HepG2 (cell line): ENCODE measurements around the gene ZNF780B. TPM values are rescaled to one million over a fixed set of nuclear protein-coding genes. Genes with fewer than 3 reads are reported as not detected.

Source experiments
- ATAC-seq: fragments of 200-7000 bp; cut with Tn5 transposase; 3 replicates; pipeline ENCODE4 v1.9.1; 2020; ENCODE audit warnings: mild to moderate bottlenecking, moderate library complexity
- BruUV-seq: library from RNA; stranded (reverse); fragments of 400-500 nt; replicated peaks from 2 replicates; lab custom pipeline; 2021; lab: Mats Ljungman, UMichigan
- CTCF ChIA-PET: fragments of 300-600 bp; formaldehyde crosslinking; extraction: SDS; loops from one replicate; lab custom pipeline; 2021; ENCODE audit warnings: low total read pairs, inconsistent platforms, low intra/inter-chr PET ratio; lab: Yijun Ruan, JAX
- POLR2A ChIA-PET: fragments of 350-600 bp; sonication (Branson Sonifier 250); formaldehyde crosslinking; loops from one replicate; lab custom pipeline; 2020; ENCODE audit warnings: antibody characterized with exemption, inconsistent platforms; lab: Yijun Ruan, JAX
- DNase-seq: peaks from one replicate; pipeline ENCODE4 v3.0.0-alpha.2; 2015; ENCODE audit warnings: low spot score
- FAIRE-seq: peaks from 3 replicates; lab custom pipeline; 2011; peaks lifted over from hg19 to GRCh38; lab: Jason Lieb, UNC
- H2AFZ ChIP-seq: one replicate; pipeline ENCODE4 v1.6.1; 2011; ENCODE audit warnings: low read length, inconsistent platforms
- H3K27ac ChIP-seq: fragments of 300-600 bp; 3 replicates; pipeline ENCODE4 v1.8.0; 2011; ENCODE audit warnings: mixed run types, mild to moderate bottlenecking, mixed read lengths, low read length, inconsistent platforms; ENCODE audit not compliant: insufficient read depth; ENCODE audit errors: extremely low read length
- H3K27me3 ChIP-seq, 2 experiments: fragments of 200-600 bp in 1 of 2; 2 replicates in 1 of 2; 3 replicates in 1 of 2; pipeline versions ENCODE4 v1.6.0 to v1.8.0; 2011; ENCODE audit warnings: low read length in 2 of 2, mild to moderate bottlenecking in 2 of 2, moderate library complexity in 2 of 2, inconsistent platforms in 1 of 2; ENCODE audit not compliant: insufficient read depth in 2 of 2, control insufficient read depth in 1 of 2
- H3K36me3 ChIP-seq, 2 experiments: fragments of 200-600 bp in 1 of 2; replicated peaks in 1 of 2; 2 replicates in 1 of 2; 3 replicates in 1 of 2; pipeline versions ENCODE4 v1.5.1 to v1.8.0; 2011; ENCODE audit warnings: low read length in 2 of 2, inconsistent platforms in 1 of 2; ENCODE audit not compliant: insufficient read depth in 2 of 2, control insufficient read depth in 1 of 2
- H3K4me1 ChIP-seq: 2 replicates; pipeline ENCODE4 v1.5.1; 2012; ENCODE audit warnings: low read length, inconsistent platforms; ENCODE audit not compliant: insufficient read depth
- H3K4me2 ChIP-seq: 2 replicates; pipeline ENCODE4 v1.6.0; 2011; ENCODE audit warnings: low read depth, low read length, inconsistent platforms
- H3K4me3 ChIP-seq, 3 experiments: fragments of 200-600 bp in 1 of 3; sonication (generic), shearing (Covaris generic) in 1 of 3; replicated peaks in 1 of 3; 2 replicates each; pipeline ENCODE4 v1.5.1; 2011 to 2016; ENCODE audit warnings: low read length in 3 of 3, inconsistent platforms in 2 of 3, low read depth in 2 of 3, mild to moderate bottlenecking in 2 of 3, control low read depth in 1 of 3, mixed read lengths in 1 of 3; ENCODE audit not compliant: insufficient read depth in 1 of 3
- H3K79me2 ChIP-seq: one replicate; pipeline ENCODE4 v1.6.1; 2011; ENCODE audit warnings: low read length, inconsistent platforms; ENCODE audit not compliant: insufficient read depth
- H3K9ac ChIP-seq: 2 replicates; pipeline ENCODE4 v1.6.0; 2011; ENCODE audit warnings: mild to moderate bottlenecking, low read depth, low read length, inconsistent platforms; ENCODE audit not compliant: insufficient read depth
- H3K9me3 ChIP-seq: 2 replicates; pipeline ENCODE4 v1.5.1; 2012; ENCODE audit warnings: mild to moderate bottlenecking, low read length
- H4K20me1 ChIP-seq: 2 replicates; pipeline ENCODE4 v1.6.0; 2011; ENCODE audit warnings: inconsistent platforms, mild to moderate bottlenecking, low read length, moderate library complexity; ENCODE audit not compliant: insufficient read depth
- CSRNP2 ChIP-seq: sonication (generic); formaldehyde crosslinking; conservative IDR thresholded peaks from 2 replicates; pipeline ENCODE4 v1.8.0; 2022; ENCODE audit warnings: low read depth, missing genetic modification reagents
- FUBP1 ChIP-seq: sonication (generic); formaldehyde crosslinking; IDR thresholded peaks from 2 replicates; pipeline ENCODE4 v1.5.1; 2020; ENCODE audit warnings: missing genetic modification reagents, mild to moderate bottlenecking, borderline replicate concordance
- HIVEP1 ChIP-seq: sonication (generic); formaldehyde crosslinking; IDR thresholded peaks from 2 replicates; pipeline ENCODE4 v1.4.0; 2020; ENCODE audit warnings: mild to moderate bottlenecking, missing genetic modification reagents
- KLF6 ChIP-seq: IDR thresholded peaks from 2 replicates; pipeline ENCODE4 v1.8.0; 2016; ENCODE audit warnings: missing biosample characterization, missing genetic modification reagents
- ZNF318 ChIP-seq: sonication (generic); formaldehyde crosslinking; IDR thresholded peaks from 2 replicates; pipeline ENCODE4 v1.4.0; 2020; ENCODE audit warnings: mild to moderate bottlenecking, missing genetic modification reagents
- ZNF441 ChIP-seq: sonication (generic); formaldehyde crosslinking; IDR thresholded peaks from 2 replicates; pipeline ENCODE4 v1.7.0; 2021; ENCODE audit warnings: missing genetic modification reagents, borderline replicate concordance
- ZNF543 ChIP-seq: sonication (generic); formaldehyde crosslinking; IDR thresholded peaks from 2 replicates; pipeline ENCODE4 v1.4.0; 2020; ENCODE audit warnings: mild to moderate bottlenecking, missing genetic modification reagents
- ZNF572 ChIP-seq: sonication (generic); formaldehyde crosslinking; IDR thresholded peaks from 2 replicates; pipeline ENCODE4 v1.5.1; 2020; ENCODE audit warnings: mild to moderate bottlenecking, missing genetic modification reagents
- ZNF614 ChIP-seq: IDR thresholded peaks from 2 replicates; pipeline ENCODE4 v1.6.1; 2018; ENCODE audit warnings: missing biosample characterization, missing genetic modification reagents, inconsistent platforms, borderline replicate concordance
- ZNF746 ChIP-seq: sonication (generic); formaldehyde crosslinking; IDR thresholded peaks from 2 replicates; pipeline ENCODE4 v1.8.0; 2022; ENCODE audit warnings: mild to moderate bottlenecking, missing genetic modification reagents
- ZNF766 ChIP-seq: sonication (generic); formaldehyde crosslinking; IDR thresholded peaks from 2 replicates; pipeline ENCODE4 v1.5.0; 2020; ENCODE audit warnings: missing genetic modification reagents, borderline replicate concordance
- WGBS: methylation state at CpG from one replicate; pipeline ENCODE4 v1.1.6; 2017; ENCODE audit warnings: low lambda C conversion rate; 5-methylcytosine and 5-hydroxymethylcytosine counted together
- in situ Hi-C: cut with HindIII; loops from 2 replicates; pipeline ENCODE4 v1.10.0; 2017; ENCODE audit warnings: low pct_unique_long_range_greater_than_20kb; ENCODE audit not compliant: extremely low pct_ligation_motif_present
- intact Hi-C: fragments of 100-400 bp; cut with micrococcal nuclease; formaldehyde crosslinking; loops from one replicate; pipeline ENCODE4 v1.10.0; 2022; ENCODE audit not compliant: unreplicated experiment
- polyA plus RNA-seq, 8 experiments: library from polyadenylated mRNA; depleted of rRNA in 3 of 8; stranded (reverse) in 7 of 8; unstranded in 1 of 8; fragments of >200 nt; fragmentation: Illumina TruSeq in 4 of 8; extraction: Trizol in 4 of 8; gene quantifications; 2 replicates each; pipeline versions ENCODE4 v1.2.1 to v1.2.3, GENCODE V29; 2011 to 2016; ENCODE audit warnings: low read depth in 4 of 8, missing spikeins in 1 of 8, mixed read lengths in 1 of 8; ENCODE audit not compliant: insufficient read depth in 1 of 8
- total RNA-seq, 5 experiments: library from RNA; depleted of rRNA; stranded (reverse); fragments of >200 nt; fragmentation: Illumina TruSeq; extraction: Trizol; gene quantifications; 2 replicates each; pipeline ENCODE4 v1.2.3, GENCODE V29; 2016; ENCODE audit warnings: low read depth in 1 of 5
- TF ChIP-seq, protein P1 (sequence below): IDR thresholded peaks from 2 replicates; pipeline ENCODE4 v1.6.1; 2016; ENCODE audit warnings: low read depth, borderline replicate concordance
- TF ChIP-seq, protein P2 (sequence below): IDR thresholded peaks from 2 replicates; pipeline ENCODE4 v1.6.1; 2016; ENCODE audit warnings: missing genetic modification reagents, missing compliant biosample characterization

The ZNF780B gene
- total and polyA plus RNA-seq, 2 of the 13 experiments (the other 11 are each of a cell fraction or from before 2014, with no cell fraction given): 6.6 to 21.9 TPM

DNA sequence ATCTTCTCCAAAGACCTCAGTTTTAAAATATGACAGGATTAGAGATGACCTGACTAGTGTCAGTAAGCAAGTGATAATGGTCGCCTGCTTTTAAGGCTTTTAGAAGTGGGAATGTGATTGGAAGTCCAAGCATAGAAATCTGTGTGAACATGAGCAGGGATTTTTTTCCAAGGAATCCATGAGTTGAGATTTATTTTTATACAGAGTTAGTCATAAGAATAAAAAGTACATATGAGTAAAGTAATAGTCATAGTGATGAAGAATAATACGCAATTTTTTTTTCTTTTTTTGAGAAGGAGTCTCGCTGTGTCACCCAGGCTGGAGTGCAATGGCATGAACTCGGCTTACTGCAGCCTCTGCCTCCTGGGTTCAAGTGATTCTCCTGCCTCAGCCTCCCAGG lies 57.5 kb downstream of the ZNF780B start:
- no peak for DNase-seq
- no peak overlapping the region for H3K27ac ChIP-seq
- no peak overlapping the region for H3K4me3 ChIP-seq
- in situ Hi-C loops (no loop called here), intact Hi-C loops (no loop called here)
- H2AFZ ChIP-seq: no peak overlapping the region
- ATAC-seq: no peak
- POLR2A ChIA-PET: no interaction called here
- H4K20me1 ChIP-seq: no peaks in the 10 kb centered on the region
- BruUV-seq: no TSS peak
- no peak overlapping the region for H3K9ac ChIP-seq
- no peaks in the 10 kb centered on the region; a peak in 1 of 5 replicates for H3K27me3 ChIP-seq
- peaks cover 10% of the 10 kb centered on the region for H3K79me2 ChIP-seq
- no peak overlapping the region for H3K4me2 ChIP-seq
- H3K36me3 ChIP-seq: no peaks in the 10 kb centered on the region
- peaks cover 23% of the 10 kb centered on the region for H3K4me1 ChIP-seq
- H3K9me3 ChIP-seq: peaks cover 8% of the 10 kb centered on the region; the same call in 1 of the 2 replicates
- FAIRE-seq: no peak
- 86% methylated on average over 4 of the region's 4 CpGs for WGBS
- CTCF ChIA-PET: no interaction called here
- TF ChIP-seq KLF6 (CRISPR knock-in tag): no peak
- TF ChIP-seq ZNF746: no peak
- no peak for TF ChIP-seq CSRNP2 (CRISPR knock-in tag)
- TF ChIP-seq ZNF318: no peak
- TF ChIP-seq ZNF572 (CRISPR knock-in tag): no peak
- TF ChIP-seq ZNF543 (CRISPR knock-in tag): no peak
- TF ChIP-seq ZNF441 (CRISPR knock-in tag): no peak
- TF ChIP-seq HIVEP1 (CRISPR knock-in tag): no peak
- TF ChIP-seq ZNF614 (CRISPR knock-in tag): no peak
- TF ChIP-seq ZNF766 (CRISPR knock-in tag): no peak
- TF ChIP-seq FUBP1 (CRISPR knock-in tag): no peak
- TF ChIP-seq, protein P1, sequence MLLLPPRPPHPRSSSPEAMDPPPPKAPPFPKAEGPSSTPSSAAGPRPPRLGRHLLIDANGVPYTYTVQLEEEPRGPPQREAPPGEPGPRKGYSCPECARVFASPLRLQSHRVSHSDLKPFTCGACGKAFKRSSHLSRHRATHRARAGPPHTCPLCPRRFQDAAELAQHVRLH (CRISPR knock-in tag): no peak
- TF ChIP-seq, protein P2, sequence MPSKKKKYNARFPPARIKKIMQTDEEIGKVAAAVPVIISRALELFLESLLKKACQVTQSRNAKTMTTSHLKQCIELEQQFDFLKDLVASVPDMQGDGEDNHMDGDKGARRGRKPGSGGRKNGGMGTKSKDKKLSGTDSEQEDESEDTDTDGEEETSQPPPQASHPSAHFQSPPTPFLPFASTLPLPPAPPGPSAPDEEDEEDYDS (CRISPR knock-in tag): no peak
